ENCODE measurements around the gene GTF2H3. TPM values are rescaled to one million over a fixed set of nuclear protein-coding genes. Genes with fewer than 3 reads are reported as not detected.

Gene GTF2H3
- total and polyA plus RNA-seq, 10 of the 15 experiments (the other 5 are each of a cell fraction or from before 2014, with no cell fraction given): 20.6 to 62.9 (median 34.7) TPM

DNA sequence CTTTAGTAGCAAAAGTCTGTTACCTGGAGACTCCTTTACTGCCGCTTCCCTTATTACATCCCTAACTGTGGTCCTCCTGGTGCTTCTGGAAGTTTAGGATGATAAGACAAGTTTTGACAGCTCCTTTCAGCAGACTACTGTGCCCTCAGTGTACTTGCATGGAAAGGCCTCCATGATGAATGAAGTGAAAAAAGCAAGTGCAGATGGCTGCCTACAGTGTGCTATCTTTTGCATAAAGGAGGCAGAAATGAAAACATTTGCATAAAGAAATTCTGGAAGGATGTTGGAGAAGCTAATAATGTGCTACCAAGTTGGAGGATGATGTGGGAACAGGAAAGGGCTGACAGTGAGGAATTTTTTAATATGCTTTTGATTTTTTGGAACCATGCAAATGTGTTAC lies 41.8 kb downstream of the GTF2H3 start:
- H3K79me2 ChIP-seq (ENCODE audit: control insufficient read depth, insufficient read depth, low read length): no peaks in the 10 kb centered on the region
- no peak overlapping the region for H3K9ac ChIP-seq (ENCODE audit: control insufficient read depth, insufficient read depth, low read length)
- DNase-seq (ENCODE audit: low read depth, low spot score) (no peak), FAIRE-seq (no peak), ATAC-seq (no peak)
- CTCF ChIA-PET: interaction anchor here (0.6 kb wide), 1 partner anchor 227 kb away, joined by 3 read pairs; no protein-coding TSS in a partner anchor
- no peaks in the 10 kb centered on the region; a peak in 1 of 4 replicates for H3K36me3 ChIP-seq (ENCODE audit: control insufficient read depth in 2 of 2, insufficient read depth in 2 of 2, low read length in 1 of 2)
- no peak overlapping the region for H3K4me3 ChIP-seq
- no peak overlapping the region for H2AFZ ChIP-seq (ENCODE audit: control insufficient read depth, low read depth, low read length)
- BruUV-seq (replicated peaks): no TSS peak
- no peaks in the 10 kb centered on the region for H3K27me3 ChIP-seq (replicated peaks in 1 of 2; ENCODE audit: control insufficient read depth in 2 of 2, insufficient read depth in 2 of 2, low read length in 1 of 2)
- no peak overlapping the region for H3K27ac ChIP-seq (ENCODE audit: control insufficient read depth, insufficient read depth)
- 90% methylated on average over 1 of the region's 1 CpG for WGBS (ENCODE audit: insufficient coverage, insufficient replicate concordance, low lambda C conversion rate, missing lambda C conversion rate)
- POLR2A ChIA-PET: no interaction called here
- H3K4me2 ChIP-seq (ENCODE audit: control insufficient read depth, insufficient read depth): no peak overlapping the region
- RAD21 ChIA-PET (ENCODE audit: unreplicated experiment): no interaction called here
- no peaks in the 10 kb centered on the region for H3K9me3 ChIP-seq (replicated peaks; ENCODE audit: control insufficient read depth, insufficient read depth, low read length)
- TF ChIP-seq POLR2AphosphoS5 (IDR thresholded peaks at IDR 0.05; ENCODE audit: low read length): no peak
- TF ChIP-seq NFYA (IDR thresholded peaks at IDR 0.05; ENCODE audit: borderline replicate concordance, low read depth, low read length): no peak
- TF ChIP-seq PAX8 (IDR thresholded peaks at IDR 0.05): no peak
- no peak for TF ChIP-seq CHD2 (IDR thresholded peaks at IDR 0.05; ENCODE audit: borderline replicate concordance, low read depth, low read length)
- TF ChIP-seq BMI1 (IDR thresholded peaks at IDR 0.05; ENCODE audit: borderline replicate concordance): no peak
- no peak for TF ChIP-seq IKZF1 (conservative IDR thresholded peaks at IDR 0.05)
- TF ChIP-seq, protein P1, sequence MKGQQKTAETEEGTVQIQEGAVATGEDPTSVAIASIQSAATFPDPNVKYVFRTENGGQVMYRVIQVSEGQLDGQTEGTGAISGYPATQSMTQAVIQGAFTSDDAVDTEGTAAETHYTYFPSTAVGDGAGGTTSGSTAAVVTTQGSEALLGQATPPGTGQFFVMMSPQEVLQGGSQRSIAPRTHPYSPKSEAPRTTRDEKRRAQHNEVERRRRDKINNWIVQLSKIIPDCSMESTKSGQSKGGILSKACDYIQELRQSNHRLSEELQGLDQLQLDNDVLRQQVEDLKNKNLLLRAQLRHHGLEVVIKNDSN (IDR thresholded peaks at IDR 0.05; ENCODE audit: borderline replicate concordance, extremely low read length, insufficient read depth, low read depth, low read length): no peak
- no peak for TF ChIP-seq BCL11A (IDR thresholded peaks at IDR 0.05; ENCODE audit: low read depth, low read length)
- TF ChIP-seq CEBPB (IDR thresholded peaks at IDR 0.05; ENCODE audit: borderline replicate concordance in 1 of 2, low read depth in 2 of 2, low read length in 2 of 2): no peak
- TF ChIP-seq, protein P2, sequence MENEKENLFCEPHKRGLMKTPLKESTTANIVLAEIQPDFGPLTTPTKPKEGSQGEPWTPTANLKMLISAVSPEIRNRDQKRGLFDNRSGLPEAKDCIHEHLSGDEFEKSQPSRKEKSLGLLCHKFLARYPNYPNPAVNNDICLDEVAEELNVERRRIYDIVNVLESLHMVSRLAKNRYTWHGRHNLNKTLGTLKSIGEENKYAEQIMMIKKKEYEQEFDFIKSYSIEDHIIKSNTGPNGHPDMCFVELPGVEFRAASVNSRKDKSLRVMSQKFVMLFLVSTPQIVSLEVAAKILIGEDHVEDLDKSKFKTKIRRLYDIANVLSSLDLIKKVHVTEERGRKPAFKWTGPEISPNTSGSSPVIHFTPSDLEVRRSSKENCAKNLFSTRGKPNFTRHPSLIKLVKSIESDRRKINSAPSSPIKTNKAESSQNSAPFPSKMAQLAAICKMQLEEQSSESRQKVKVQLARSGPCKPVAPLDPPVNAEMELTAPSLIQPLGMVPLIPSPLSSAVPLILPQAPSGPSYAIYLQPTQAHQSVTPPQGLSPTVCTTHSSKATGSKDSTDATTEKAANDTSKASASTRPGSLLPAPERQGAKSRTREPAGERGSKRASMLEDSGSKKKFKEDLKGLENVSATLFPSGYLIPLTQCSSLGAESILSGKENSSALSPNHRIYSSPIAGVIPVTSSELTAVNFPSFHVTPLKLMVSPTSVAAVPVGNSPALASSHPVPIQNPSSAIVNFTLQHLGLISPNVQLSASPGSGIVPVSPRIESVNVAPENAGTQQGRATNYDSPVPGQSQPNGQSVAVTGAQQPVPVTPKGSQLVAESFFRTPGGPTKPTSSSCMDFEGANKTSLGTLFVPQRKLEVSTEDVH (IDR thresholded peaks at IDR 0.05; ENCODE audit: low read depth, partially characterized antibody): no peak
- no peak for TF ChIP-seq CHD4 (IDR thresholded peaks at IDR 0.05)
- TF ChIP-seq, protein P3, sequence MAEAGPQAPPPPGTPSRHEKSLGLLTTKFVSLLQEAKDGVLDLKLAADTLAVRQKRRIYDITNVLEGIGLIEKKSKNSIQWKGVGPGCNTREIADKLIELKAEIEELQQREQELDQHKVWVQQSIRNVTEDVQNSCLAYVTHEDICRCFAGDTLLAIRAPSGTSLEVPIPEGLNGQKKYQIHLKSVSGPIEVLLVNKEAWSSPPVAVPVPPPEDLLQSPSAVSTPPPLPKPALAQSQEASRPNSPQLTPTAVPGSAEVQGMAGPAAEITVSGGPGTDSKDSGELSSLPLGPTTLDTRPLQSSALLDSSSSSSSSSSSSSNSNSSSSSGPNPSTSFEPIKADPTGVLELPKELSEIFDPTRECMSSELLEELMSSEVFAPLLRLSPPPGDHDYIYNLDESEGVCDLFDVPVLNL (IDR thresholded peaks at IDR 0.05; ENCODE audit: low read depth, low read length): no peak
- no peak for TF ChIP-seq TBL1XR1 (IDR thresholded peaks at IDR 0.05; ENCODE audit: low read depth, low read length)
- SMC1A ChIA-PET (ENCODE audit: uncharacterized antibody, unreplicated experiment): no interaction called here
- H3K4me1 ChIP-seq (ENCODE audit: control insufficient read depth, insufficient read depth, low read length): peaks cover 5% of the 10 kb centered on the region; the same call in 1 of the 2 replicates
- in situ Hi-C loops (cut with MboI): no loop called here
- no peaks in the 10 kb centered on the region for H4K20me1 ChIP-seq (ENCODE audit: control insufficient read depth, insufficient read depth)
- intact Hi-C loops (cut with micrococcal nuclease; ENCODE audit: unreplicated experiment): no loop called here
